Karpas-422 (cell line): ENCODE results near the gene MYBPC2. TPM values are rescaled to one million over a fixed set of nuclear protein-coding genes. Genes with fewer than 3 reads are reported as not detected.

ENCODE experiments used
- DNase-seq: peaks from one replicate; pipeline ENCODE4 v3.0.0-alpha.2; 2015
- H2AFZ ChIP-seq: fragments of 200-600 bp; sonication (generic); 2 replicates; pipeline ENCODE4 v1.6.1; 2014; ENCODE audit warnings: antibody characterized with exemption, low read length, mixed read lengths
- H3K27ac ChIP-seq: fragments of 200-600 bp; sonication (generic); 2 replicates; pipeline ENCODE4 v1.5.1; 2014; ENCODE audit warnings: mild to moderate bottlenecking, low read length, moderate library complexity
- H3K27me3 ChIP-seq: fragments of 200-600 bp; sonication (generic); 2 replicates; pipeline ENCODE4 v1.6.1; 2014; ENCODE audit warnings: low read length, mixed read lengths
- H3K36me3 ChIP-seq: fragments of 200-600 bp; sonication (generic); 2 replicates; pipeline ENCODE4 v1.6.1; 2014; ENCODE audit warnings: low read length, mixed read lengths; ENCODE audit not compliant: insufficient read depth
- H3K4me1 ChIP-seq: fragments of 200-600 bp; sonication (generic); 2 replicates; pipeline ENCODE4 v1.6.1; 2014; ENCODE audit warnings: mild to moderate bottlenecking, low read length, mixed read lengths
- H3K4me2 ChIP-seq: fragments of 200-600 bp; sonication (generic); 2 replicates; pipeline ENCODE4 v1.6.1; 2014; ENCODE audit warnings: low read length, low read depth, mild to moderate bottlenecking; ENCODE audit not compliant: poor library complexity, severe bottlenecking
- H3K4me3 ChIP-seq: fragments of 200-600 bp; sonication (generic); 2 replicates; pipeline ENCODE4 v1.5.1; 2014; ENCODE audit warnings: mild to moderate bottlenecking, antibody characterized with exemption, low read length, mixed read lengths
- H3K79me2 ChIP-seq: fragments of 200-600 bp; sonication (generic); 2 replicates; pipeline ENCODE4 v1.6.1; 2014; ENCODE audit warnings: mild to moderate bottlenecking, low read length, mixed read lengths
- H3K9ac ChIP-seq: fragments of 200-600 bp; sonication (generic); 2 replicates; pipeline ENCODE4 v1.6.0; 2014; ENCODE audit warnings: low read length
- H3K9me2 ChIP-seq: fragments of 200-600 bp; sonication (generic), shearing (Covaris generic); replicated peaks from 2 replicates; pipeline ENCODE4 v1.6.0; 2014; ENCODE audit warnings: mild to moderate bottlenecking, low read length, moderate library complexity; ENCODE audit not compliant: insufficient read depth
- H3K9me3 ChIP-seq: fragments of 300-700, 200-600 bp; sonication (generic); 2 replicates; pipeline ENCODE4 v1.6.1; 2014; ENCODE audit warnings: low read length, mixed read lengths
- H4K20me1 ChIP-seq: fragments of 200-600 bp; sonication (generic); 2 replicates; pipeline ENCODE4 v1.6.1; 2014; ENCODE audit warnings: mild to moderate bottlenecking, antibody characterized with exemption, low read length, low read depth; ENCODE audit not compliant: insufficient read depth
- total RNA-seq: library from RNA; depleted of rRNA; stranded (reverse); fragments of >200 nt; shearing (Covaris generic); gene quantifications from 2 replicates; pipeline ENCODE4 v1.2.3, GENCODE V29; 2014; ENCODE audit warnings: low replicate concordance

Gene MYBPC2
- total RNA-seq, 1 experiment from 2014 or later, result 23.4 TPM

DNA sequence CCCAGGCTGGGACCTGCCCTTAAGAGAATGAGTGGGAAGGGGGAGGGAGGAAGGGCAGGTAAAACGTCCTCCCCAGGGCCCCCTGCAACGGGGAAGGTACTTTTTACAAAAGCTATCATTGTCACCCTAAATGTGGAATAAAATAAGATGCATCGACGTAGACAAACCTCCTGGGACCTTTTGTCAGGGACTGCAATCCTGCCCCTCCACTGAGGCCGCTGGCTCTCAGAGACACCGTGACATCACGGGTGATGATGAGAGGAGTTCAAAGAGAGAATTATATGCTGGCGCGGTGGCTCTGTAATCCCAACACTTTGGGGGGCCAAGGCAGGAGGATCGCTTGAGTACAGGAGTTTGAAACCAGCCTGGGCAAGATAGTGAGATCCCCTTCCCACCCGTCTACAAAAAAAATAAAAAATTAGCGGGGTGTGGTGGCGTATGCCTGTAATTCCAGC, 1.8 kb upstream of the MYBPC2 start:
- H3K4me3 ChIP-seq, result peak overlapping the region; percentile 70
- peak overlapping the region; percentile 94 for H3K27ac ChIP-seq
- peaks cover 17% of the 10 kb centered on the region; the same call in 1 of the 2 replicates for H3K36me3 ChIP-seq
- no peaks in the 10 kb centered on the region for H3K9me3 ChIP-seq
- H4K20me1 ChIP-seq, result no peaks in the 10 kb centered on the region; the same call in 1 of the 2 replicates
- H3K9ac ChIP-seq, result peak overlapping the region; percentile 85
- peak overlapping the region; percentile 97 for H3K4me2 ChIP-seq
- peaks cover 74% of the 10 kb centered on the region for H3K4me1 ChIP-seq
- H3K27me3 ChIP-seq, result no peaks in the 10 kb centered on the region
- no peaks in the 10 kb centered on the region for H3K79me2 ChIP-seq
- no peaks in the 10 kb centered on the region for H3K9me2 ChIP-seq
- DNase-seq, result peak; percentile 91
- no peak overlapping the region for H2AFZ ChIP-seq

DNA sequence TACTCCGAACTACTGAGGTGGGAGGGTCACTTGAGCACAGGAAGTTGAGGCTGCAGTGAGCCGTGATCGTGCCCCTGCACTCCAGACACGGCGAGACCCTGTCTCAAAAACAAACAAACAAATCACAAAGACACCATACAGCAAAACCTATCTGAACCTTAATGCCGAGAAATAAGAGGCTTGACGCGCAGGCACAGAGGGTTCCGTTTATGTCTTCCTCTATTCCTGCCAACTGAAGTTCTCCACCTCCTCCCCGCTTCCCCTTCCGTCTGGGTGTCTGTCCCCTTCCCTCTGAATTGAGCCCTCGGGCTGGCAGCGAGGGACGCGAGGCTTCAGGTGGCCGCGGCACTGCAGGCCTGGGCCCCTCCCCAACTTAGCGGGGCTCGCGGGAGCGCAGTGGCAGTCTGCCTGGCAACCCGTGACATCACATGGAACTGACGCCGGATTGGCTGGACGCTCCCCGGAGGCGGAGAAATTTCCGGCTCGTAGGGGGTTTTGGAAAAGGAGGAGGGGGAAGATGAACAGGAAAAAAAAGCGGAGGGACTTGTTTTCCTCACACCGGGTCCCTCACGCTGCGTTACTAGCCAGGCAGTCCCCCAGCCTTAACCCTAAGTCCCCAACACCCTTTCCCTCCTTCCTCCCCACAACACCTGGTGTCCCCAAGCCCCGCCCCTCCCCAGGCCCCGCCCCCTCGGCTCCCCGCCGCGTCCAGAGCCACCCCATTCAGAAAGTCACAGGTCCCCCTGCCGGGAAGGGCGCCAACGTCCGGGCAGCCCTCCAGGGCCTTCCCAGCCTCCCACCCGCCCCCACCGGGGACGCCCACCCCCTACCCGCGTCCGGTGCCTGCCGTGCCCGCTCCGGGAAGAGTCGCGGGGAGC, 1.1 kb upstream of the MYBPC2 start:
- Histone ChIP-seq H3K27me3 (no peaks in the 10 kb centered on the region), H4K20me1 (no peaks in the 10 kb centered on the region; the same call in 1 of the 2 replicates), H3K4me1 (peaks cover 74% of the 10 kb centered on the region), H3K9ac (peak overlapping the region; percentile 85), H2AFZ (peak overlapping the region; percentile 17; the same call in 1 of the 2 replicates), H3K9me2 (no peaks in the 10 kb centered on the region), H3K9me3 (no peaks in the 10 kb centered on the region), H3K36me3 (peaks cover 17% of the 10 kb centered on the region; the same call in 1 of the 2 replicates), H3K27ac (peak overlapping the region; percentile 94), H3K79me2 (no peaks in the 10 kb centered on the region), H3K4me3 (peak overlapping the region; percentile 70), H3K4me2 (peak overlapping the region; percentile 97)
- peak; percentile 96 for DNase-seq

DNA sequence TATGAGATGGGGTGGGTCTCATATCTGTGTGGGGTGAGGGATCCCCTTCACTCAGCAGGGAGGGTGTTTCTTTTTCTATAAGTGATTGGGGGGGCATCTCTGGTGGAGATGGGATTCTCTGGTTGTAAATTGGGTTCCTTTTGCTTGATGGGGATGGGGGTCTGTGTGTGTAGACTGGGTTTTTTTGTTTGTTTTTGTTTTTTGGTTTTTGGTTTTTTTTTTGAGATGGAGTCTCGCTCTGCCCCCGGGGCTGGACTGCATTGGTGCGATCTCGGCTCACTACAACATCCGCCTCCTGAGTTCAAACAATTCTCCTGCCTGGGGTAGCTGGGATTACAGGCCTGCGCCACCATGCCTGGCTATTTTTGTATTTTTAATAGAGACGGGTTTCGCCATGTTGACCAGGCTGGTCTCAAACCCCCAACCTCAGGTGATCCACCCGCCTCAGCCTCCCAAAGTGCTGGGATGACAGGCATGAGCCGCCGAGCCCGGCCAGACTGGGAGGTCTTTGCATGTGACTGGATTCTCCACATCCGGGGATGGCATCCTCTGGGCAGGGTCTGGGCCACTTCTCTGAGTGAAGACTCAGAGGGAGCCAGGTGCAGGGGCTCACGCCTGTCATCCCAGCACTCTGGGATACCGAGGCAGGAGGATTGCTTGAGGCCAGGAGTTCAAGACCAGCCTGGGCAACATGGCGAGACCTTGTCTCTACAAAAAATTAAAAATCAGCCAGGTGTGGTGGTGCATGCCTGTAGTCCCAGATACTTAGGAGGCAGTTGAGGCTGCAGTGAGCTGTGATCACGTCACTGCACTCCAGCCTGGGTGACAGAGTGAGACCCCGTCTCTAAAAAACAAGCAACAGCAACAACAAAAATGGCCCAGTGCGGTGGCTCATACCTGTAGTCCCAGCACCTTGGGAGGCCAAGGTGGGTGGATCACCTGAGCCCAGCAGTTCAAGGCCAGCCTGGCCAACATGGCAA, 799 bp downstream of the MYBPC2 start:
- H3K9me3 ChIP-seq, result no peaks in the 10 kb centered on the region
- H3K79me2 ChIP-seq, result no peaks in the 10 kb centered on the region
- peaks cover 3% of the 10 kb centered on the region; the same call in 1 of the 2 replicates for H3K36me3 ChIP-seq
- H3K4me1 ChIP-seq, result peaks cover 69% of the 10 kb centered on the region
- H3K4me2 ChIP-seq, result peak overlapping the region; percentile 97
- peak overlapping the region; percentile 70 for H3K4me3 ChIP-seq
- H2AFZ ChIP-seq, result no peak overlapping the region
- DNase-seq, result peak; percentile 76
- H3K9ac ChIP-seq, result peak overlapping the region; percentile 63
- H3K9me2 ChIP-seq, result no peaks in the 10 kb centered on the region
- no peaks in the 10 kb centered on the region; the same call in 1 of the 2 replicates for H4K20me1 ChIP-seq
- H3K27me3 ChIP-seq, result 0 out of 2 replicates have a peak, but pooled peaks cover 3% of the 10 kb centered on the region
- peak overlapping the region; percentile 94 for H3K27ac ChIP-seq

DNA sequence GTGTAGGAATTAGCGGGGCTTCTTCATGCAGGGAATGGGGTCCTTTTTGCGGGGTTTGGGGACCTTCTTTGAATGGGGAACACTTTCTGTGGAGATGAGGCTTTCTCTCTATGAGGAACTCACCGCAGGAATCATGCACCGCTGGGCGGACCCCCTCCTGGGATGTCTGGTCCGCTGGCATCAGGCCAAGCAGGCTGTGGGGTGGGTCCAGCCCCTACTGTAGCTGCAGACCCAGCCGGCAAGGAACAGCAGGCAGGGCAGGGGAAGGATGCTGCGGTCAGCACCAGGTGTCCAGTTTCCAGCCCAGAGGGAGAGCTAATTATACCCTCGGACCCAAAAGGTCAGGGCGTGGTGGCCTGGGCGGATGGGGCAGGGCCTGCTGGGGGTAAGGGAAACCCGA, 1.8 kb downstream of the MYBPC2 start:
- Histone ChIP-seq H3K9me2 (no peaks in the 10 kb centered on the region), H3K9ac (peak overlapping the region; percentile 63), H3K4me1 (peaks cover 59% of the 10 kb centered on the region), H3K36me3 (no peaks in the 10 kb centered on the region; the same call in 1 of the 2 replicates), H3K4me3 (peak overlapping the region; percentile 70), H3K9me3 (no peaks in the 10 kb centered on the region), H2AFZ (no peak overlapping the region), H3K79me2 (no peaks in the 10 kb centered on the region), H3K4me2 (peak overlapping the region; percentile 97), H4K20me1 (no peaks in the 10 kb centered on the region), H3K27ac (peak overlapping the region; percentile 94), H3K27me3 (0 out of 2 replicates have a peak, but pooled peaks cover 3% of the 10 kb centered on the region)
- DNase-seq, result peak; percentile 93

DNA sequence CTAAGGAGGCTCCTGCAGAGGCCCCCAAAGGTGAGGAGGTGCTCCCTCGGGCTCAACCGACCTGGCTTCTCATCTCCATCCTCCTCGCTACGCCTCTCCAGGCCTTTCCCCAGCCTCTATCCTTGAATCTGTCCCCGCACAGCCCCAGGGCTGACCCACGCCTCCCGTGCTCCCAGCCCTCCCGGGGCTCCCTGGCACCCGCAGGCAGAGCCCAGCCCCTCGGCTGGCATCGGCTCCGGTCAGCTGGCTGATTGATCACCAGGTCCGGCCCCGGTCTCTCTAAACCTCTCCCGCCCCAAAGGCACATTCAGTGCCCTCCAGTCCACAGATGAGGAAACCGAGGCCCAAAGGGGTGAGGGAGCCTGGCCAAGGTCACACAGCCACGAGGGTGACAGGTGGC, 2.5 kb downstream of the MYBPC2 start:
- Histone ChIP-seq H3K27me3 (0 out of 2 replicates have a peak, but pooled peaks cover 3% of the 10 kb centered on the region), H3K9me2 (no peaks in the 10 kb centered on the region), H3K27ac (peak overlapping the region; percentile 94), H3K9ac (peak overlapping the region; percentile 63), H3K79me2 (no peaks in the 10 kb centered on the region), H3K9me3 (no peaks in the 10 kb centered on the region), H3K4me2 (peak overlapping the region; percentile 97), H2AFZ (no peak overlapping the region), H3K36me3 (no peaks in the 10 kb centered on the region; the same call in 1 of the 2 replicates), H3K4me1 (peaks cover 55% of the 10 kb centered on the region), H4K20me1 (no peaks in the 10 kb centered on the region), H3K4me3 (peak overlapping the region; percentile 70; the same call in 1 of the 2 replicates)
- no peak for DNase-seq

DNA sequence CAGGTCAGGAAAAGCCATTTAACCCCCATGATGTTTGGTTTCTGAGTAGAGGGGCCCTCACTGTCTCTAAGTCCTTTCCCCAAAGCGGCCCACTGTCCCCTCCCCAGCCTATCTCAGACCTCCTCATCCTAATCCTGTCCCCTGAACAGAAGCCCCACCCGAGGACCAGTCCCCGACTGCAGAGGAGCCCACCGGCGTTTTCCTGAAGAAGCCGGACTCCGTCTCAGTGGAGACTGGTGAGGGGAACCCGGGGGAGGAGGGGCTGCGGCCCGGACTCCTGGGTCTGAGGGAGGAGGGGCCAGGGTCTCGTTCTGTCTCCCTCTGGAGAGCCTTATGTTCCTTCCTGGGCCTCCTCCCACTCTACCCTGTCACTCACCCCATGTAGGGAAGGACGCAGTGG, 2.9 kb downstream of the MYBPC2 start:
- DNase-seq, result no peak
- Histone ChIP-seq H3K9me3 (no peaks in the 10 kb centered on the region), H3K79me2 (no peaks in the 10 kb centered on the region), H3K27ac (peak overlapping the region; percentile 94; the same call in 1 of the 2 replicates), H3K36me3 (no peaks in the 10 kb centered on the region; the same call in 1 of the 2 replicates), H3K4me2 (no peak overlapping the region), H4K20me1 (no peaks in the 10 kb centered on the region), H3K4me3 (no peak overlapping the region), H3K9ac (peak overlapping the region; percentile 63; the same call in 1 of the 2 replicates), H3K27me3 (0 out of 2 replicates have a peak, but pooled peaks cover 3% of the 10 kb centered on the region), H3K4me1 (peaks cover 51% of the 10 kb centered on the region), H3K9me2 (no peaks in the 10 kb centered on the region), H2AFZ (no peak overlapping the region)

DNA sequence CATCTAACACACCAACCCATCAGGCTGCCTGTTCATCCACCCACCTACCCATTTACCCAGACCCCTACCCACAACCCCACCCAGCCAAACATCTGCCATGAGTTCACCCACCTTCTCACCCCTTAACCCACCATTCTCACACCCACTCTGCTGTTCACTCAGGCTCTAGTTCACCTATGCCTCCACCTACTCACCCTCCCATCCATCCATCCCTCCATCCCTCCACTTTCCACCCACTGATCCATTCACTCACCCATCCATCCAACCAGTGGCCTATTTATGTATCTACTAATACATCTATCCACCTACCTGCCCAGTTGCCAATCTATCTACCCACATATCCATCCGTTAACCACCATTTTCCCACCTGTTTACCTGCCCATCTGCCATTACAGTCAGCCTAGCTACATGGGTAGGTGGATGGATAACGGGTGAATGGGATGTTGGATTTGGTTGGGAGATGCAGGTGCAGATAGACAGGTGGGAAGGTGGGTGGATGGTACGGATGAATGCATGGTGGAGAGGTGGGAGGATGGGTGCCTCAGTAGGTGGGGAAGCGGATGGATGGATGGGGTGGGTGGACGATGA, 5.3 kb downstream of the MYBPC2 start:
- H3K27ac ChIP-seq, result no peak overlapping the region
- H3K79me2 ChIP-seq, result no peaks in the 10 kb centered on the region
- H3K36me3 ChIP-seq, result no peaks in the 10 kb centered on the region; the same call in 1 of the 2 replicates
- H3K4me2 ChIP-seq, result no peak overlapping the region
- DNase-seq, result no peak
- 0 out of 2 replicates have a peak, but pooled peaks cover 3% of the 10 kb centered on the region for H3K27me3 ChIP-seq
- H3K9ac ChIP-seq, result no peak overlapping the region
- H3K9me2 ChIP-seq, result no peaks in the 10 kb centered on the region
- no peaks in the 10 kb centered on the region for H4K20me1 ChIP-seq
- H2AFZ ChIP-seq, result no peak overlapping the region
- H3K4me3 ChIP-seq, result no peak overlapping the region
- H3K4me1 ChIP-seq, result peaks cover 30% of the 10 kb centered on the region
- H3K9me3 ChIP-seq, result no peaks in the 10 kb centered on the region
